ENCODE measurements around the gene SLC2A4RG.

The SLC2A4RG gene

GRCh38 chr20:63741676-63742380 is 2.3 kb downstream of the SLC2A4RG start:
- DNase-seq: no peak

- no peak for DNase-seq
Observed at GRCh38 chr20:63742381-63743024, 2.9 kb downstream of the SLC2A4RG start.

- DNase-seq: no peak
Observed at GRCh38 chr20:63743210-63743970, 3.8 kb downstream of the SLC2A4RG start.

- DNase-seq: no peak
Observed at GRCh38 chr20:63744158-63744557, 4.6 kb downstream of the SLC2A4RG start.

DNA sequence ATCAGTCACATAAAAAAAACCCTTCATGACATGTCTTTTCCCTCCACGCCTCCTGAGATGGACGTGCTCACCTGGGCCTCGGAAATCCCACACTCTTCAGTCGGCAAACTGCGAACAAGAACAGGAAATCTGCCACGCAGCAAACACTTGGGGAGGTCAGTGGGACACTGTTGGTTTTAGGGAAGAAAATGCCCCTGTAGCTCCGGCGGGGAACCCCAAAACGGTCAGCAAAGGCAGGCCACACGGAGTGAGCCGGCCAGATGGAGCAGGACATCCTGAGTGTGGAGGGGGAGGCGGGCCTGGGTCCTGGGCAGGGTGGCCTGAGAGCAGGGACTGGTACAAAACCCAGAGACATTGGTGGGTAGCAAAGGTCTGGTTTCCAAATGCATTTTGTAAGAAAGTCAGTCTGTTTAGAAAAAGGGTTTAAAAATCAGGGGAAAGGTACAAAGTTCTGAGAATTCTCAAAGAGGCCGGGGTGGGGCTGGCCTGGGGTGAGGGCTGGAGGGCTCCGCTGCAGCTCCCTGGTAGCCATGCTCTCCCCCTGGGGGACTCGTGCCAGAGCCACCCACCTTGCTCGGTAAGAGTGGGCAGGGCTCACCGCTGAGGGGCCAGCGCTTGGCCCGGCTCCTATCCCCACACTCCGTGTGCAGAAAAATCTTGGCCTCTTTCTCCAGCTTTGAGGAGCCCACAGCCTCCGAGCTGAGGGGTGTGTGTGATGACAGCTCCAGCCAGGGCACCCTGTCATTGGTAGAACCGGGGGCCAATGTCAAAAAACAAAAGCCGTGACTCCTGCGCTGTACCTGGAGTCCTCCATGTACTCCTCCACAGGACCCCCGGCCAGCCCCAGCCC is 5.2 kb downstream of the SLC2A4RG start:
- no peak for DNase-seq

DNA sequence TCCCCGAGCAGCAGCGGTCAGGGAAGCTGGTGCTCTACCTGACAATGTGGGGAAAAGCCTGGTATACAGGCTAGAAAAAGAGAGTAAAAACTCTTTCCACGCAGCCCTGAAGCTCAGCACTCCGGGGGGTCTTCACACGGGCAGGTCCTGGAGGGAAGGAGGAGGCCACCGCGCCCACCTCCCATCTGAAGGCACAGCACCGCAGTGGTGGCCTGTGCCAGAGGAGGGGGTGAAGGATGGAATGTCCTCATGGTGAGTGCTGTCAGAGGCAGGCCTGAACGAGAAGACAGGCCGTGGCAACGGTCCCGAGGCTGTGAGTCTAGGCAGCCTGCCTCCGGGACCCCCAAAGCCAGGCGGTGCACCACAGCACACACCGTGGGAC is 5.8 kb downstream of the SLC2A4RG start:
- no peak for DNase-seq

- no peak for DNase-seq
Observed at GRCh38 chr20:63745961-63746731, 6.6 kb downstream of the SLC2A4RG start.

DNA sequence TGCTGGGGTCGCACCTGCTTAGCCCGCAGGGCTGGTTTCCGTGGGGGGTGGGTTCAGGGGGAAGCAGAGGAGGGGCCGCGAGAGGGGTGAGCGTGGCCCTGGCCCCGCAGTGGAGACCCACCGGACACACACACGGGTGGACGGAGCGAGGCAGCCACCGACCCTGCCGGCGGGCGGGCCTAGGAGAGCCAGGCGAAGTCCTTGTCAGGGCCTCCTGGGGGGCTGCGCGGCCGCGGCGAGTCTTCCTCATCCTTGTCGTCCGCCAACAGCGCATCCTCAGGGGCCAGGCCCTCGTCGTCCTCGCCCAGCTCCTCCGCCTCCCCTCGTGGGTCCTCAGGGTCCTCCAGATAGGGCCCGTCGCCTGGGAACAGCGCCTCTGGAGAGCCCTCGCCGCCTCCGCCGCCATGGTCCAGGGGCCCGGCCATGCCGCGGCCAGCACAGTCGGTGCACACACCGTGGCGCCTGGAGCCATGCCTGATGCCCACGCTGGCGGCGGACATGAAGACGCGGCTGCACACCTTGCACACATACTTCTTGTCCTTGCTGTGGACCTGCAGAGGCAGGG is 7.3 kb downstream of the SLC2A4RG start:
- DNase-seq: no peak

DNA sequence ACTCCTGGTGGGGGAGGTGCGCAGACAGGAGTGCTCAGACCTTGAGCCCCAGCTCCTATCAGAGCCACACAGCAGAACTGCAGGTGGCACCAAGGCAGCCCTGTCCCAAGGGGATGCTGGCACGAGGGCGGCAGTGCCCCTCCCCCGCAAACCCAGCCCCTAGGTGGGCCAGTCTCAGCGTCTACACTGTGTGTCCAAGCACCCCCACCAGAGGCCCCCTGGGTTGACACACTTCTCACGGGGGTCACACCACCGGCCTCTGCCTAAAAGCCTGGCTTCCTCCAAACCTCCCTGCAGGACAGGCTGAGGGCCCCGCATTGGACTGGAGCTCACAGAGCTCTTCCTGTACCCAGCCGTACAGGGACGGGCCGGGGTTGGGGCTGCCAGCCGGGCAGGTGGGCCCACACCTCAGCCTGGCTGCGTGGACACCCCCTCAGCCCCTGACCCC is 8.1 kb downstream of the SLC2A4RG start:
- DNase-seq: no peak

GRCh38 chr20:63748070-63748933 is 8.7 kb downstream of the SLC2A4RG start:
- DNase-seq: no peak

DNA sequence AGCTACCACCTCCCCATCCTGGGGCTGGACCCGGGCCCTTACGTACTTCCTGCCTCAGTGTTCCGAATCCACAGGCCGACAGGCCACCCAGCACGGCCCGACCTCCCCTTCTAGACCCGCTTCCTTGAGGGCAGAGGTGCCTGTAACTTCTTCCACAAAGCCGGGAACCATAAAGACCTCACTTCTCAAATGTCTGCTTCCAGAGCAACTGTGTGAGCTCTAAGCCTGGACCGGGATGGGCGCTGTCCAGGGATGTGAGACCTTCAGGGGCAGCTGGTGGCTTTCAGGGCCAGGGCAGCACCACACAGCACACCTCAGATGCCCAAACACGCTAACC is 9.3 kb downstream of the SLC2A4RG start:
- DNase-seq: no peak

GRCh38 chr20:63749597-63750508 is 10.3 kb downstream of the SLC2A4RG start:
- DNase-seq: no peak

- DNase-seq: no peak
Observed at GRCh38 chr20:63750807-63751470, 11.4 kb downstream of the SLC2A4RG start.

- DNase-seq: peak; percentile 30
Observed at GRCh38 chr20:63751471-63752271, 12.1 kb downstream of the SLC2A4RG start.

GRCh38 chr20:63752411-63753101 is 13.0 kb downstream of the SLC2A4RG start:
- DNase-seq: no peak

DNA sequence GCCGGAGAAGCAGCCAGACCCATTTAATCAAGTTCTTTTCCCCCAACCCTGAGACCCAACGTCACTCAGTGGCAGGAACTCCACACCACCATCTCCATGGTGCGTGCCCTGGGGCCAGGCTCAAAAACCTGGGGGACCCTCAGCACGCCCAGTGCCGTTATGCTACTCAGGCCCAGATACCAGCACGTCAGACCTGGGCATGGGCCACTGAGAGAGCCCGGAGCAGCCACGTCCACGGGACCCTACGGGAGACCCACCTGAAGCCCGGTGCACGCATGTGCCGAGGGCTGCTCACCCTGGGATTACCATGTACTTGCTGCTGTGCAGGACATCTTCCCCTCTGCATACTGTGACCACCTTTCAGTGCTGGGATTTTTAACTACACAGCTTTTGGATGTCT is 13.8 kb downstream of the SLC2A4RG start:
- DNase-seq: no peak

GRCh38 chr20:63754008-63754407 is 14.4 kb downstream of the SLC2A4RG start:
- DNase-seq: no peak
